Lower leg skin (tissue), 3 donors: ENCODE data around the gene DMRTA2.

Experiments
- POLR2A ChIP-seq, 2 donors: fragments of 450-650 bp; IDR thresholded peaks; one replicate each; pipeline ENCODE4 v1.6.1; 2016 to 2017; ENCODE audit warnings: antibody characterized with exemption in 2 of 2, mild to moderate bottlenecking in 1 of 2, moderate library complexity in 1 of 2
- TF ChIP-seq, protein P1 (sequence below), 3 donors: fragments of 450-650 bp; IDR thresholded peaks; one replicate each; pipeline ENCODE4 v1.5.1; 2016; ENCODE audit warnings: antibody characterized with exemption in 3 of 3, mild to moderate bottlenecking in 3 of 3, moderate library complexity in 2 of 3

DNA sequence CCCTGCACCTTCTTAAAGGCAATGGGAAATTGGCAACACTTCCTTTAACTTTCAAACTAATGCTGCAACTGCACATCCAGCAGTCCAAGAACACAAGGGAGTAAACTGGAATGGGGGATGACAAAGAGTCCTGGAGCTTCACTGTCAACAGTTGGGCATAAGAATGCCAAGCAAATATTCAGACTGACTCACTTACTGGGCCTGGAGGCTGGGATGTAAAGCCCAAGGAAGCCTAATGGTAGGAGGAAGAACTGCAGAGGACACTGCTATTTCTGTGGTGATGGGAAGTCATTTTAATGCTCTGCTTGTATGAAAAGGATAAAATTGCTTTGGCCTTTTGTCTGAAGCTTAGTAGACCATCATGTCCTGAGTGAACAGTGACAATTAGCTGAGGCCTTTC lies 15.7 kb upstream of the DMRTA2 start:
- no peak for TF ChIP-seq POLR2A (IDR thresholded peaks at IDR 0.05)
- TF ChIP-seq, protein P1, sequence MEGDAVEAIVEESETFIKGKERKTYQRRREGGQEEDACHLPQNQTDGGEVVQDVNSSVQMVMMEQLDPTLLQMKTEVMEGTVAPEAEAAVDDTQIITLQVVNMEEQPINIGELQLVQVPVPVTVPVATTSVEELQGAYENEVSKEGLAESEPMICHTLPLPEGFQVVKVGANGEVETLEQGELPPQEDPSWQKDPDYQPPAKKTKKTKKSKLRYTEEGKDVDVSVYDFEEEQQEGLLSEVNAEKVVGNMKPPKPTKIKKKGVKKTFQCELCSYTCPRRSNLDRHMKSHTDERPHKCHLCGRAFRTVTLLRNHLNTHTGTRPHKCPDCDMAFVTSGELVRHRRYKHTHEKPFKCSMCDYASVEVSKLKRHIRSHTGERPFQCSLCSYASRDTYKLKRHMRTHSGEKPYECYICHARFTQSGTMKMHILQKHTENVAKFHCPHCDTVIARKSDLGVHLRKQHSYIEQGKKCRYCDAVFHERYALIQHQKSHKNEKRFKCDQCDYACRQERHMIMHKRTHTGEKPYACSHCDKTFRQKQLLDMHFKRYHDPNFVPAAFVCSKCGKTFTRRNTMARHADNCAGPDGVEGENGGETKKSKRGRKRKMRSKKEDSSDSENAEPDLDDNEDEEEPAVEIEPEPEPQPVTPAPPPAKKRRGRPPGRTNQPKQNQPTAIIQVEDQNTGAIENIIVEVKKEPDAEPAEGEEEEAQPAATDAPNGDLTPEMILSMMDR (IDR thresholded peaks at IDR 0.05) = no peak
